Measurements from ENCODE around the gene ATXN10. TPM values are rescaled to one million over a fixed set of nuclear protein-coding genes. Genes with fewer than 3 reads are reported as not detected.

ATXN10 gene
- total RNA-seq, 5 donors from 2014 or later (not counting 1 experiment from before 2014, with no cell fraction given): 58.9 to 85.0 (median 69.6) TPM

DNA sequence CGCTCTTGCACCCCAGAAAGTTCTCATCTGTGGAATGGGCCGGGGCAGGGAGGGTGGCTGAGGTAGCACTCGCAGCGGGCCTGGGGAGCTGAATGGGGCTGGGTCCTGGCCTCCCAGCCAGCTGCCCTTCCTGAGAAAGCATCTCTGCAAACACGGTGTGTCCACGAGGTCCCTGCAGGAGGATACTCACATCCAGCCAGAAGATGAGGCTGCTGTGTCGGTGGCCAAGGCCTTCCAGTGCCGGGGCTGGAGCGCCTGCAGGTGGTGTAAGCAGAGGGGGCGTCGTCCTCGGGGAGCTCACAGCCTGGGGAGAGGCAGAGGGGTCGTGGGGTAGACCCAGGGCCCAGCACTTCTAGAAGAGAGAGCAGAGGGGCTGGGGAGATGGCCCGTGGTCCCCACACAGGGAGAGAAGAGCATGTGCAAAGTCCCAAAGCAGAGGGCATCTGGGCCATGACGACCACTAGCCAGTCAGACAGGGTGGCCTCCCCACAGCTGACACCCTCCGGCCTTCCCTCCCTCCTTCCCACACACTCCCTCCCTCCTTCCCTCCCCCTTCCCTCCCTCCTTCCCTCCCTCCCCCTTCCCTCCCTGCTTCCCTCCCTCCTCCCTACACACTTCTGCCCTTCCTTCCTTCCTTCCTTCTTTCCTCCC lies 207.4 kb downstream of the ATXN10 start:
- H3K4me3 Mint-ChIP-seq: no peak overlapping the region
- no peaks in the 10 kb centered on the region for H3K9me3 ChIP-seq
- peaks cover 5 to 76% of the 10 kb centered on the region in 2 experiments for H3K27me3 ChIP-seq (replicated peaks in 1 of 2; ENCODE audit: control insufficient read depth in 2 of 2, extremely low read depth in 1 of 2, insufficient read depth in 2 of 2, low read length in 1 of 2)
- 21% methylated on average over 14 of the region's 16 CpGs for WGBS (ENCODE audit: insufficient coverage)
- no peaks in the 10 kb centered on the region for H3K36me3 ChIP-seq (ENCODE audit: control insufficient read depth in 2 of 2, extremely low read depth in 1 of 2, insufficient read depth in 1 of 2, low read length in 1 of 2)
- no peaks in the 10 kb centered on the region for H3K36me3 Mint-ChIP-seq
- no peak overlapping the region for H3K4me3 ChIP-seq (ENCODE audit: control insufficient read depth in 1 of 2, extremely low read depth in 1 of 2, low read length in 1 of 2)
- H3K27me3 Mint-ChIP-seq: peaks cover 13 to 55% of the 10 kb centered on the region in 2 donors
- H3K4me1 Mint-ChIP-seq: no peaks in the 10 kb centered on the region
- H3K27ac Mint-ChIP-seq: no peak overlapping the region
- ChIA-PET POLR2A (no interaction called here), CTCF (no interaction called here)
- H3K27ac ChIP-seq (ENCODE audit: low read length): no peak overlapping the region
- H3K9me3 Mint-ChIP-seq: no peaks in the 10 kb centered on the region
- DNase-seq: no peak
- H3K4me1 ChIP-seq (ENCODE audit: control insufficient read depth in 1 of 2, extremely low read depth in 1 of 2, insufficient read depth in 2 of 2, low read length in 2 of 2): no peaks in the 10 kb centered on the region
- peak in 1 of 4 experiments; percentile 17 for ATAC-seq (replicated peaks in 1 of 4)

DNA sequence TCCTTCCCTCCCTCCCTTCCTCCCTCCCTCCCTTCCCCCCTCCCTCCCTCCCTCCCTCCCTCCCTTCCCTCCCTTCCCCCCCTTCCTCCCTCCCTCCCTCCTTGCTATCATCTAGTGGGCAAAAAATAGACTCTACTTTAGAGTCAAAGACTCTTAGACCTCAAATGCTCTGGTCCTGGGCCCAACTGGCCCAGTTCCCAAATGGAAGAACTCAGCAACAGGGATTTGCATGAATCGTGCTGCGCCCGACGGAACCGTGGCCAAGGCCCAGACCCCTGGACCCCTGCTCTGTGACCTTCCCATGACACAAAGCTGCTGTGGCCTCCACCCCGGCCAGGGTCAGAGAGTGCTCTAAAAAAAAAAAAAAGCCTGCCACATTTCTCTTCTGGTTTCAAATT lies 207.9 kb downstream of the ATXN10 start:
- H3K27me3 ChIP-seq (replicated peaks in 1 of 2; ENCODE audit: control insufficient read depth in 2 of 2, extremely low read depth in 1 of 2, insufficient read depth in 2 of 2, low read length in 1 of 2): peaks cover 5 to 82% of the 10 kb centered on the region in 2 experiments
- H3K4me1 ChIP-seq (ENCODE audit: control insufficient read depth in 1 of 2, extremely low read depth in 1 of 2, insufficient read depth in 2 of 2, low read length in 2 of 2): no peaks in the 10 kb centered on the region
- no peaks in the 10 kb centered on the region for H3K36me3 ChIP-seq (ENCODE audit: control insufficient read depth in 2 of 2, extremely low read depth in 1 of 2, insufficient read depth in 1 of 2, low read length in 1 of 2)
- no peaks in the 10 kb centered on the region for H3K9me3 ChIP-seq
- Mint-ChIP-seq H3K27ac (no peak overlapping the region), H3K36me3 (no peaks in the 10 kb centered on the region), H3K4me3 (no peak overlapping the region), H3K9me3 (no peaks in the 10 kb centered on the region), H3K4me1 (no peaks in the 10 kb centered on the region), H3K27me3 (peaks cover 13 to 56% of the 10 kb centered on the region in 2 donors)
- POLR2A ChIA-PET: no interaction called here
- DNase-seq: no peak
- 82% methylated on average over 6 of the region's 6 CpGs for WGBS (ENCODE audit: insufficient coverage)
- no peak overlapping the region for H3K27ac ChIP-seq (ENCODE audit: low read length)
- no peak for ATAC-seq (replicated peaks in 1 of 4)
- no peak overlapping the region for H3K4me3 ChIP-seq (ENCODE audit: control insufficient read depth in 1 of 2, extremely low read depth in 1 of 2, low read length in 1 of 2)
- CTCF ChIA-PET: no interaction called here

DNA sequence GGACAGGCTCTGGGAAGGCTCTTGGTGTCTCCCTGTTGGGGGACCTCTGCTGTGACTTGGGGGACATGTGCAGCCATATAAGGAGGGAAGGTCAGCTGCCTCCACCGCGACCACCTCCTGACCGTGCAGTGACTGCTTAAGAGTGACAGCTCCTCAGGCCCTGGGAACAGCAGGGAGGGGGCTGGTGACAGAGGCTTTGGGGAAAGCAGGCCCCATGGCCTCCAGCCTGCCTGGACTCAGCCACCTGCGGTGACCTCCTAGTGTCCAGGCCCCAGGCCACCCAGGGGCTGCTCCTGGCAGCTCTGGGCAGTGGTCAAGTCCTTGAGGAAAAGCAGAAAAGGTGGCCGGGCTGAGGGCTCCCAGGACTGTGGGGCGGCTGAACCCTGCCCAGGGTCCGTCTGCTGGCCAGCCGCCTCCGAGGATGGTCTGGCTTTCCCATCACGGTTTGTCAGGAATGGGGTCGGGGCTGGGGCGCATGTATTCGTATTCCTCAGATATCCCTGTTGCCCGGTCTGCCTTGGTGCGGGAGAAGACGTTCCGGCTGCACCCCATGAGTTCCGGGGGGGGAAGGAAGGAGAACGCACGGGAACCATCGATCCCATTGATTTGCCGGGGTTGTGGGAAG lies 208.6 kb downstream of the ATXN10 start:
- peaks cover 4 to 88% of the 10 kb centered on the region in 2 experiments for H3K27me3 ChIP-seq (replicated peaks in 1 of 2; ENCODE audit: control insufficient read depth in 2 of 2, extremely low read depth in 1 of 2, insufficient read depth in 2 of 2, low read length in 1 of 2)
- Mint-ChIP-seq H3K9me3 (no peaks in the 10 kb centered on the region), H3K27ac (no peak overlapping the region), H3K4me3 (no peak overlapping the region), H3K27me3 (peaks cover 13 to 58% of the 10 kb centered on the region in 2 donors), H3K36me3 (no peaks in the 10 kb centered on the region), H3K4me1 (no peaks in the 10 kb centered on the region)
- CTCF ChIA-PET: no interaction called here
- no peaks in the 10 kb centered on the region for H3K4me1 ChIP-seq (ENCODE audit: control insufficient read depth in 1 of 2, extremely low read depth in 1 of 2, insufficient read depth in 2 of 2, low read length in 2 of 2)
- H3K9me3 ChIP-seq: no peaks in the 10 kb centered on the region
- ATAC-seq (replicated peaks in 1 of 4): no peak
- DNase-seq: no peak
- WGBS (ENCODE audit: insufficient coverage): 35% methylated on average over 22 of the region's 22 CpGs
- H3K27ac ChIP-seq (ENCODE audit: low read length): no peak overlapping the region
- no peak overlapping the region for H3K4me3 ChIP-seq (ENCODE audit: control insufficient read depth in 1 of 2, extremely low read depth in 1 of 2, low read length in 1 of 2)
- no peaks in the 10 kb centered on the region for H3K36me3 ChIP-seq (ENCODE audit: control insufficient read depth in 2 of 2, extremely low read depth in 1 of 2, insufficient read depth in 1 of 2, low read length in 1 of 2)
- POLR2A ChIA-PET: no interaction called here

DNA sequence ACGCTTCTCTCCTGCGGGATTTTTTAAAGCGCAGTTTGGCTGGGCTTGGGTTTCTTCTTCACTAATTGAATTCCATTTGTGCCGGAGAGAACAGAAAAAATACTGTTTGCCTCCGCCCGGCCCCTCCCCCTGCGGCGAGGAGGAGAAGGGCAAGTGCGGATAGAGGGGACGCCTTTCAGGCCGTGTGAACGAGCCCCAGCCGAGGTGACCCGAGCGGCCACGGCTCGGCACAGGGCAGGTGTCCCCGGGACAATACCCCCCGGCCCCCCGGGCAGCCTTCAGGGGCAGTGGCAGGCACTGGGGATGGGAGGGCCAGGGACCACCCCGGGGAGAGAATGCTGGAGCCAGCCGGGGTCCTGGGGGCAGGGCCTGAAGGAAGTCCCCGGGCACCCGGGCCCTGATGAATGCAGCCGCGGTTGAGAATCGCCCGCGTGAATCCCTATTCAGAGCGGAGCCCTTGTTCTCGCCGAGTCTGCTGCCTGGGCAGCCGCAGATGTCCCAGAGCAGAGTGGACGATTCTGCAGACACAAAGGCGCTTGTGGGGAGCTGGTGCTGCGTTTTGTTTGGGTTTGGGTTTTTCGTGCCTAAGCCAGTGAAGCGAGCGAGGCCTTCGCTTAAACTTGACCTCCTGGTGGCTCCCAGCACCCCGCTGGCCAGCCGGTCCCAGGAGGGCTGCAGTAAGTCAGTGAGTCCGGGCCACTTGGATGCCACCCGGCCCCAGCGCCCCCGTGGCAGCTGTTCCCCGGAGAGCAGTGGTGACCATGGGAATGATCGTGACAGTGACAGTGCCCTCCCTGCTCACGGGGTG lies 209.3 kb downstream of the ATXN10 start:
- Histone ChIP-seq H3K4me3 (ENCODE audit: control insufficient read depth in 1 of 2, extremely low read depth in 1 of 2, low read length in 1 of 2) (no peak overlapping the region), H3K36me3 (ENCODE audit: control insufficient read depth in 2 of 2, extremely low read depth in 1 of 2, insufficient read depth in 1 of 2, low read length in 1 of 2) (no peaks in the 10 kb centered on the region), H3K9me3 (no peaks in the 10 kb centered on the region), H3K4me1 (ENCODE audit: control insufficient read depth in 1 of 2, extremely low read depth in 1 of 2, insufficient read depth in 2 of 2, low read length in 2 of 2) (no peaks in the 10 kb centered on the region), H3K27ac (ENCODE audit: low read length) (no peak overlapping the region), H3K27me3 (replicated peaks in 1 of 2; ENCODE audit: control insufficient read depth in 2 of 2, extremely low read depth in 1 of 2, insufficient read depth in 2 of 2, low read length in 1 of 2) (peaks cover 4 to 95% of the 10 kb centered on the region in 2 experiments)
- H3K4me1 Mint-ChIP-seq: no peaks in the 10 kb centered on the region
- H3K27me3 Mint-ChIP-seq: peaks cover 13 to 60% of the 10 kb centered on the region in 2 donors
- WGBS (ENCODE audit: insufficient coverage): 17% methylated on average over 43 of the region's 49 CpGs
- no peaks in the 10 kb centered on the region for H3K36me3 Mint-ChIP-seq
- no peak for ATAC-seq (replicated peaks in 1 of 4)
- H3K27ac Mint-ChIP-seq: no peak overlapping the region
- ChIA-PET CTCF (no interaction called here), POLR2A (no interaction called here)
- no peaks in the 10 kb centered on the region for H3K9me3 Mint-ChIP-seq
- no peak for DNase-seq
- no peak overlapping the region for H3K4me3 Mint-ChIP-seq

DNA sequence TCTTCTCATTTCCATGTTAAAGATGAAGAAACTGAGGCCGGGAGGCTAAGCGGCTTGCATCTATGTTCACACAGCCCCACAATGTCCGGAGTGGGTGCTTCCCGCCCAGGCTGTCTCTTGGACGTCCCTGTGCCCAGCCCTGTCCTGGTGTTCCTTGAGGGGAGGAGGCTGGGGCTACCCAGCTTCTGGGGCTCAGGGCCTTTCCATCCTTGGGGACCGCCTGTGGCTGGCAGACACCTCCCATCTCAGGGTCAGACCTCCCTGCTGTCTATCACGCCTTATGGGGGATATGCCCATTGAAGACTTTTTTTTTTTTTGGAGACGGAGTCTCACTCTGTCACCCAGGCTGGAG lies 209.9 kb downstream of the ATXN10 start:
- H3K4me3 Mint-ChIP-seq: no peak overlapping the region
- no peaks in the 10 kb centered on the region for H3K36me3 Mint-ChIP-seq
- POLR2A ChIA-PET: no interaction called here
- H3K27me3 Mint-ChIP-seq: peaks cover 15 to 63% of the 10 kb centered on the region in 2 donors
- ATAC-seq (replicated peaks in 1 of 4) (no peak), DNase-seq (no peak)
- H3K4me1 Mint-ChIP-seq: no peaks in the 10 kb centered on the region
- H3K27me3 ChIP-seq (replicated peaks in 1 of 2; ENCODE audit: control insufficient read depth in 2 of 2, extremely low read depth in 1 of 2, insufficient read depth in 2 of 2, low read length in 1 of 2): peaks cover 4 to 95% of the 10 kb centered on the region in 2 experiments
- H3K27ac Mint-ChIP-seq: no peak overlapping the region
- no peaks in the 10 kb centered on the region for H3K4me1 ChIP-seq (ENCODE audit: control insufficient read depth in 1 of 2, extremely low read depth in 1 of 2, insufficient read depth in 2 of 2, low read length in 2 of 2)
- WGBS (ENCODE audit: insufficient coverage): 78% methylated on average over 6 of the region's 8 CpGs
- CTCF ChIA-PET: no interaction called here
- no peak overlapping the region for H3K4me3 ChIP-seq (ENCODE audit: control insufficient read depth in 1 of 2, extremely low read depth in 1 of 2, low read length in 1 of 2)
- no peaks in the 10 kb centered on the region for H3K36me3 ChIP-seq (ENCODE audit: control insufficient read depth in 2 of 2, extremely low read depth in 1 of 2, insufficient read depth in 1 of 2, low read length in 1 of 2)
- H3K27ac ChIP-seq (ENCODE audit: low read length): no peak overlapping the region
- H3K9me3 Mint-ChIP-seq: no peaks in the 10 kb centered on the region
- no peaks in the 10 kb centered on the region for H3K9me3 ChIP-seq

DNA sequence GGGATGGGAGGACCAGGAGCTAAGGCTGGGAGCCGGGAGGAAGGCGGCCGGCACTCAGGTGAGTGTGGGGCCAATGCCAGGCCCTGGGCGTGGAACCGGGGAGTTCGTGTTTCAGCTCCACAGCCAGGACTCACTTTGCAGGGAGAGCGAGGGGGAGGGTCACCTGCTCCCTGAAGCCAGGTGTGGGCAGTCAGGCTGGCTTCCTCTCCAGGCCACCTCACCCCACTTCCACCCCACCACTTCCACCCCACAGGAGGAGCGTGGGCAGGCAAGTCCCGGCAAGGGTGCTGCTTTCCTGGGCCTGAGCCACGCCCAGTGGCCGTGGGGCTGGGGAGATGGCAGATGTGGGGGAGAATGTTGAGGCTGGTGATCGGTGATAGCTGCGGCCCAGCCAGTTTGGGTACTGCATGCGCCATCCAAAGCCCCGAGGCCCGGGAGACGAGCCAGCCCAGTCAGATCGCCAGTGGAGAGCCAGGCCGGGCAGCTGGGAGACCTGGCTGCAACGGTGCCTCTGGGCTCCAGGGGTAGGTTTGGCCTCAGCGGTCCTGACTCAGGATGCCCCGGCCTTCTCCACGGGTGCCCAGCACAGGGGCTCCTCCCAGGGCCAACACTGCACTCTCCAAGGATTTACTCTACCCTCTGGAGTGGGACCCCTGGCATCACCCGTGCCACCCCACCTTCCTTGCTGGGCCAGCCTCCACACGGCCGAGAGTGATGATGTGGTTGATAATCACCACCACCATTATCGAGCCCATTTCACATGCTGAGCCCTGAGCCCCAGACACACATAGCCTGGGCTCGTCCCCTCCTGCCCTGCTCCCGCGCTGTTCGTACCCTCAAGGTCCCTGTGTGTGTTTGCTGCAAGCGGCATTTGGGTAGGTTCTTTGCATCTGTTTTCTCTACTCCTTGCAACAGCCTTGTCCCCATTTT lies 211.5 kb downstream of the ATXN10 start:
- DNase-seq (no peak), ATAC-seq (replicated peaks in 1 of 4) (no peak)
- Histone ChIP-seq H3K4me1 (ENCODE audit: control insufficient read depth in 1 of 2, extremely low read depth in 1 of 2, insufficient read depth in 2 of 2, low read length in 2 of 2) (no peaks in the 10 kb centered on the region), H3K9me3 (no peaks in the 10 kb centered on the region), H3K27me3 (replicated peaks in 1 of 2; ENCODE audit: control insufficient read depth in 2 of 2, extremely low read depth in 1 of 2, insufficient read depth in 2 of 2, low read length in 1 of 2) (peaks cover 0 to 88% of the 10 kb centered on the region in 2 experiments), H3K4me3 (ENCODE audit: control insufficient read depth in 1 of 2, extremely low read depth in 1 of 2, low read length in 1 of 2) (no peak overlapping the region), H3K36me3 (ENCODE audit: control insufficient read depth in 2 of 2, extremely low read depth in 1 of 2, insufficient read depth in 1 of 2, low read length in 1 of 2) (no peaks in the 10 kb centered on the region), H3K27ac (ENCODE audit: low read length) (no peak overlapping the region)
- ChIA-PET POLR2A (no interaction called here), CTCF (no interaction called here)
- Mint-ChIP-seq H3K27ac (no peak overlapping the region), H3K9me3 (no peaks in the 10 kb centered on the region), H3K4me3 (no peak overlapping the region), H3K27me3 (peaks cover 18 to 54% of the 10 kb centered on the region in 2 donors), H3K4me1 (no peaks in the 10 kb centered on the region), H3K36me3 (no peaks in the 10 kb centered on the region)
- 84% methylated on average over 22 of the region's 32 CpGs for WGBS (ENCODE audit: insufficient coverage)
